Measurements from ENCODE around the gene FLVCR2. TPM values are rescaled to one million over a fixed set of nuclear protein-coding genes. Genes with fewer than 3 reads are reported as not detected.

The FLVCR2 gene
- total RNA-seq, 1 experiment from 2014 or later, result 6.6 TPM

- Mint-ChIP-seq H3K36me3 (peaks cover 38% of the 10 kb centered on the region), H3K4me3 (no peak overlapping the region), H3K27me3 (ENCODE audit: low read depth) (no peaks in the 10 kb centered on the region), H3K27ac (no peak overlapping the region), H3K9me3 (no peaks in the 10 kb centered on the region), H3K4me1 (no peaks in the 10 kb centered on the region)
- ATAC-seq, result no peak
- no peak for DNase-seq (ENCODE audit: low spot score)
- CTCF ChIA-PET, result interaction anchor here (1.5 kb wide), 1 partner anchor 23 kb away, joined by 5 read pairs; no protein-coding TSS in a partner anchor
- TF ChIP-seq ZNF138 (CRISPR knock-in tag; conservative IDR thresholded peaks at IDR 0.05) (no peak), NR1H2 (CRISPR knock-in tag; IDR thresholded peaks at IDR 0.05) (no peak), SP1 (CRISPR knock-in tag; conservative IDR thresholded peaks at IDR 0.05) (no peak), ZNF671 (CRISPR knock-in tag; IDR thresholded peaks at IDR 0.05) (no peak), MAX (CRISPR knock-in tag; IDR thresholded peaks at IDR 0.05) (no peak), NFYB (CRISPR knock-in tag; conservative IDR thresholded peaks at IDR 0.05; ENCODE audit: low read depth) (no peak), RORB (CRISPR knock-in tag; IDR thresholded peaks at IDR 0.05) (no peak), ATF2 (CRISPR knock-in tag; IDR thresholded peaks at IDR 0.05; ENCODE audit: borderline replicate concordance, low read depth) (no peak), PRDM15 (CRISPR knock-in tag; IDR thresholded peaks at IDR 0.05) (no peak), SMAD4 (CRISPR knock-in tag; IDR thresholded peaks at IDR 0.05) (no peak), GRHL2 (CRISPR knock-in tag; IDR thresholded peaks at IDR 0.05; ENCODE audit: insufficient replicate concordance, severe bottlenecking) (no peak), CREB1 (CRISPR knock-in tag; IDR thresholded peaks at IDR 0.05) (no peak), GABPB1 (CRISPR knock-in tag; IDR thresholded peaks at IDR 0.05) (no peak), ATF1 (CRISPR knock-in tag; IDR thresholded peaks at IDR 0.05) (no peak), ZNF416 (CRISPR knock-in tag; IDR thresholded peaks at IDR 0.05) (no peak)
- TF ChIP-seq, protein P1, sequence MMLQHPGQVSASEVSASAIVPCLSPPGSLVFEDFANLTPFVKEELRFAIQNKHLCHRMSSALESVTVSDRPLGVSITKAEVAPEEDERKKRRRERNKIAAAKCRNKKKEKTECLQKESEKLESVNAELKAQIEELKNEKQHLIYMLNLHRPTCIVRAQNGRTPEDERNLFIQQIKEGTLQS (CRISPR knock-in tag; conservative IDR thresholded peaks at IDR 0.05), result no peak
- TF ChIP-seq, protein P2, sequence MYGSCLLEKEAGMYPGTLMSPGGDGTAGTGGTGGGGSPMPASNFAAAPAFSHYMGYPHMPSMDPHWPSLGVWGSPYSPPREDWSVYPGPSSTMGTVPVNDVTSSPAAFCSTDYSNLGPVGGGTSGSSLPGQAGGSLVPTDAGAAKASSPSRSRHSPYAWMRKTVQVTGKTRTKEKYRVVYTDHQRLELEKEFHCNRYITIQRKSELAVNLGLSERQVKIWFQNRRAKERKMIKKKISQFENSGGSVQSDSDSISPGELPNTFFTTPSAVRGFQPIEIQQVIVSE (CRISPR knock-in tag; IDR thresholded peaks at IDR 0.05; ENCODE audit: borderline replicate concordance), result no peak
- TF ChIP-seq, protein P3, sequence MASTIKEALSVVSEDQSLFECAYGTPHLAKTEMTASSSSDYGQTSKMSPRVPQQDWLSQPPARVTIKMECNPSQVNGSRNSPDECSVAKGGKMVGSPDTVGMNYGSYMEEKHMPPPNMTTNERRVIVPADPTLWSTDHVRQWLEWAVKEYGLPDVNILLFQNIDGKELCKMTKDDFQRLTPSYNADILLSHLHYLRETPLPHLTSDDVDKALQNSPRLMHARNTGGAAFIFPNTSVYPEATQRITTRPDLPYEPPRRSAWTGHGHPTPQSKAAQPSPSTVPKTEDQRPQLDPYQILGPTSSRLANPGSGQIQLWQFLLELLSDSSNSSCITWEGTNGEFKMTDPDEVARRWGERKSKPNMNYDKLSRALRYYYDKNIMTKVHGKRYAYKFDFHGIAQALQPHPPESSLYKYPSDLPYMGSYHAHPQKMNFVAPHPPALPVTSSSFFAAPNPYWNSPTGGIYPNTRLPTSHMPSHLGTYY (CRISPR knock-in tag; IDR thresholded peaks at IDR 0.05), result no peak
- POLR2A ChIA-PET, result no interaction called here
Measured at GRCh38 chr14:75685910-75686309, 107.5 kb downstream of the FLVCR2 start.

- no peak for ATAC-seq
- Mint-ChIP-seq H3K4me3 (no peak overlapping the region), H3K27ac (no peak overlapping the region), H3K27me3 (ENCODE audit: low read depth) (no peaks in the 10 kb centered on the region), H3K36me3 (peaks cover 43% of the 10 kb centered on the region), H3K4me1 (no peaks in the 10 kb centered on the region), H3K9me3 (peaks cover 8% of the 10 kb centered on the region)
- ChIA-PET POLR2A (no interaction called here), CTCF (interaction anchor here (1.1 kb wide), 1 partner anchor 170 kb away, joined by 3 read pairs; no protein-coding TSS in a partner anchor)
- TF ChIP-seq ZNF219 (CRISPR knock-in tag; IDR thresholded peaks at IDR 0.05; ENCODE audit: borderline replicate concordance), result no peak
- TF ChIP-seq CREM (CRISPR knock-in tag; IDR thresholded peaks at IDR 0.05), result no peak
- TF ChIP-seq NFATC4 (CRISPR knock-in tag; IDR thresholded peaks at IDR 0.05), result no peak
- TF ChIP-seq ELF4 (CRISPR knock-in tag; IDR thresholded peaks at IDR 0.05; ENCODE audit: low read depth), result no peak
- no peak for TF ChIP-seq HMGA2 (CRISPR knock-in tag; IDR thresholded peaks at IDR 0.05)
- TF ChIP-seq ZNF671 (CRISPR knock-in tag; IDR thresholded peaks at IDR 0.05), result no peak
- TF ChIP-seq ATF2 (CRISPR knock-in tag; IDR thresholded peaks at IDR 0.05; ENCODE audit: borderline replicate concordance, low read depth), result no peak
- no peak for TF ChIP-seq OVOL2 (CRISPR knock-in tag; IDR thresholded peaks at IDR 0.05; ENCODE audit: borderline replicate concordance)
- TF ChIP-seq ZNF512 (CRISPR knock-in tag; IDR thresholded peaks at IDR 0.05; ENCODE audit: borderline replicate concordance), result no peak
- no peak for DNase-seq (ENCODE audit: low spot score)
Measured at GRCh38 chr14:75689012-75689411, 110.6 kb downstream of the FLVCR2 start.
